8988T (cell line): ENCODE data around the gene ETF1.

Experiments used
- DNase-seq: peaks from one replicate; pipeline ENCODE4 v3.0.0; 2011

The ETF1 gene

GRCh38 chr5:138542956-138543729 is at the start of gene ETF1:
ETF1 (minus strand) TSS chr5:138543236; CDS start chr5:138542918, 318 bp downstream.
- DNase-seq: peak; percentile 83

GRCh38 chr5:138588013-138588788 is 45.2 kb upstream of the ETF1 start:
- DNase-seq: no peak

- no peak for DNase-seq
These were observed 42.1 kb upstream of the ETF1 start for GRCh38 chr5:138585157-138585556.

- no peak for DNase-seq
These were observed 41.1 kb upstream of the ETF1 start for GRCh38 chr5:138583984-138584637.

- no peak for DNase-seq
These were observed 39.9 kb upstream of the ETF1 start for GRCh38 chr5:138582959-138583358.

GRCh38 chr5:138580777-138581176 is 37.7 kb upstream of the ETF1 start:
- DNase-seq: no peak

- DNase-seq: no peak
These were observed 37.0 kb upstream of the ETF1 start for GRCh38 chr5:138580001-138580400.

- no peak for DNase-seq
These were observed 36.5 kb upstream of the ETF1 start for GRCh38 chr5:138579517-138579863.

- no peak for DNase-seq
These were observed 34.4 kb upstream of the ETF1 start for GRCh38 chr5:138577452-138577851.

- peak; percentile 97 for DNase-seq
These were observed 32.4 kb upstream of the ETF1 start, which contains the start of gene HSPA9 for GRCh38 chr5:138575194-138576015. HSPA9 (minus strand) TSS chr5:138575401; CDS start chr5:138575318, 83 bp downstream.

GRCh38 chr5:138574744-138575193 is 31.7 kb upstream of the ETF1 start:
- peak; percentile 19 for DNase-seq

GRCh38 chr5:138573949-138574670 is 31.1 kb upstream of the ETF1 start:
- no peak for DNase-seq

GRCh38 chr5:138573223-138573622 is 30.2 kb upstream of the ETF1 start:
- no peak for DNase-seq

- no peak for DNase-seq
These were observed 27.8 kb upstream of the ETF1 start for GRCh38 chr5:138570871-138571270.

- no peak for DNase-seq
These were observed 26.7 kb upstream of the ETF1 start for GRCh38 chr5:138569782-138570181.

- DNase-seq: no peak
These were observed 25.2 kb upstream of the ETF1 start for GRCh38 chr5:138568061-138568824.

- no peak for DNase-seq
These were observed 23.8 kb upstream of the ETF1 start for GRCh38 chr5:138566792-138567191.

- DNase-seq: no peak
These were observed 22.2 kb upstream of the ETF1 start for GRCh38 chr5:138565100-138565821.

GRCh38 chr5:138564242-138564641 is 21.2 kb upstream of the ETF1 start:
- DNase-seq: no peak

GRCh38 chr5:138563340-138564118 is 20.5 kb upstream of the ETF1 start:
- DNase-seq: no peak
